Prostate gland (tissue), 2 donors: ENCODE measurements around the gene DNAH12.

Experiments used
- POLR2A ChIP-seq: fragments of 450-650 bp; IDR thresholded peaks from one replicate; pipeline ENCODE4 v1.6.1; 2016; ENCODE audit warnings: antibody characterized with exemption, mild to moderate bottlenecking
- TF ChIP-seq, protein P1 (sequence below), 4 experiments: fragments of 200-600 bp in 2 of 4; fragments of 450-650 bp in 2 of 4; sonication (generic) in 2 of 4; IDR thresholded peaks; 1 replicate in 3 of 4; 2 replicates in 1 of 4; pipeline ENCODE4 v1.5.1; 2016 to 2019; ENCODE audit warnings: antibody characterized with exemption in 4 of 4, mild to moderate bottlenecking in 2 of 4, moderate library complexity in 2 of 4

DNA sequence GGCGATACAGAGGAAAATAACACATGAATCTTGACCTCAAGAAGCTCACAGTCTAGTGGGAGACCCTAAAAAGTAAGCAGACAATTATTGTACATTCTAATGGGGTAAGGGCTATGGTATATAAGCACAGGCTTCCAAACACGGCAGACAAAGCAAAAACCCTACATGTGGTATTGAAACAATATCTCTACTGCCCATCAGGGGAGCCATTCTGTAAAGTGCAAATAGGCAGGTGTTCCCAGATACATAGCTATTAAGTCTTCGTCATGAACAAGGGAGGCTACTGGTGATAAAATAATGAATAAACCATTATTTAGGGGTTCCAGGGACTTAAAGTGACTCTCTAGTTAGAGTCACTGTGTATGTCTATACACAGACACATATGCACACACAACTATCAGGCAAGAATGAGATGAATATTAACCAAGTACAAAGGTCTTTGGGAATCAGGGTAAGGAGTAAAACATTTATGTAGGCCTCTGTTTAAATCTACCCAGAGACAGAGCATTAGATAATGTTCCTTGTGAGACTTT lies 213.0 kb downstream of the DNAH12 start:
- TF ChIP-seq, protein P1, sequence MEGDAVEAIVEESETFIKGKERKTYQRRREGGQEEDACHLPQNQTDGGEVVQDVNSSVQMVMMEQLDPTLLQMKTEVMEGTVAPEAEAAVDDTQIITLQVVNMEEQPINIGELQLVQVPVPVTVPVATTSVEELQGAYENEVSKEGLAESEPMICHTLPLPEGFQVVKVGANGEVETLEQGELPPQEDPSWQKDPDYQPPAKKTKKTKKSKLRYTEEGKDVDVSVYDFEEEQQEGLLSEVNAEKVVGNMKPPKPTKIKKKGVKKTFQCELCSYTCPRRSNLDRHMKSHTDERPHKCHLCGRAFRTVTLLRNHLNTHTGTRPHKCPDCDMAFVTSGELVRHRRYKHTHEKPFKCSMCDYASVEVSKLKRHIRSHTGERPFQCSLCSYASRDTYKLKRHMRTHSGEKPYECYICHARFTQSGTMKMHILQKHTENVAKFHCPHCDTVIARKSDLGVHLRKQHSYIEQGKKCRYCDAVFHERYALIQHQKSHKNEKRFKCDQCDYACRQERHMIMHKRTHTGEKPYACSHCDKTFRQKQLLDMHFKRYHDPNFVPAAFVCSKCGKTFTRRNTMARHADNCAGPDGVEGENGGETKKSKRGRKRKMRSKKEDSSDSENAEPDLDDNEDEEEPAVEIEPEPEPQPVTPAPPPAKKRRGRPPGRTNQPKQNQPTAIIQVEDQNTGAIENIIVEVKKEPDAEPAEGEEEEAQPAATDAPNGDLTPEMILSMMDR (IDR thresholded peaks at IDR 0.05): no peak
- no peak for TF ChIP-seq POLR2A
